Epithelial cell of esophagus (primary cell): ENCODE measurements around the gene RASSF8.
A peak's percentile ranks its signal among the peaks of the same experiment; 100 is the strongest.

Experiments
- DNase-seq: peaks from one replicate; pipeline ENCODE4 v3.0.0; 2010; ENCODE audit warnings: low read depth
- H3K4me3 ChIP-seq: 2 replicates; pipeline ENCODE4 v1.5.1; 2011; ENCODE audit warnings: mild to moderate bottlenecking, low read length, control low read depth
- TF ChIP-seq, protein P1 (sequence below): IDR thresholded peaks from 2 replicates; pipeline ENCODE4 v1.5.1; 2011; ENCODE audit warnings: low read depth, mild to moderate bottlenecking, low read length, control low read depth, inconsistent platforms; ENCODE audit not compliant: insufficient read depth; ENCODE audit errors: missing control alignments

RASSF8 gene

GRCh38 chr12:26092346-26093105, 134.0 kb downstream of the RASSF8 start:
- no peak for DNase-seq
- TF ChIP-seq, protein P1, sequence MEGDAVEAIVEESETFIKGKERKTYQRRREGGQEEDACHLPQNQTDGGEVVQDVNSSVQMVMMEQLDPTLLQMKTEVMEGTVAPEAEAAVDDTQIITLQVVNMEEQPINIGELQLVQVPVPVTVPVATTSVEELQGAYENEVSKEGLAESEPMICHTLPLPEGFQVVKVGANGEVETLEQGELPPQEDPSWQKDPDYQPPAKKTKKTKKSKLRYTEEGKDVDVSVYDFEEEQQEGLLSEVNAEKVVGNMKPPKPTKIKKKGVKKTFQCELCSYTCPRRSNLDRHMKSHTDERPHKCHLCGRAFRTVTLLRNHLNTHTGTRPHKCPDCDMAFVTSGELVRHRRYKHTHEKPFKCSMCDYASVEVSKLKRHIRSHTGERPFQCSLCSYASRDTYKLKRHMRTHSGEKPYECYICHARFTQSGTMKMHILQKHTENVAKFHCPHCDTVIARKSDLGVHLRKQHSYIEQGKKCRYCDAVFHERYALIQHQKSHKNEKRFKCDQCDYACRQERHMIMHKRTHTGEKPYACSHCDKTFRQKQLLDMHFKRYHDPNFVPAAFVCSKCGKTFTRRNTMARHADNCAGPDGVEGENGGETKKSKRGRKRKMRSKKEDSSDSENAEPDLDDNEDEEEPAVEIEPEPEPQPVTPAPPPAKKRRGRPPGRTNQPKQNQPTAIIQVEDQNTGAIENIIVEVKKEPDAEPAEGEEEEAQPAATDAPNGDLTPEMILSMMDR = no peak

DNA sequence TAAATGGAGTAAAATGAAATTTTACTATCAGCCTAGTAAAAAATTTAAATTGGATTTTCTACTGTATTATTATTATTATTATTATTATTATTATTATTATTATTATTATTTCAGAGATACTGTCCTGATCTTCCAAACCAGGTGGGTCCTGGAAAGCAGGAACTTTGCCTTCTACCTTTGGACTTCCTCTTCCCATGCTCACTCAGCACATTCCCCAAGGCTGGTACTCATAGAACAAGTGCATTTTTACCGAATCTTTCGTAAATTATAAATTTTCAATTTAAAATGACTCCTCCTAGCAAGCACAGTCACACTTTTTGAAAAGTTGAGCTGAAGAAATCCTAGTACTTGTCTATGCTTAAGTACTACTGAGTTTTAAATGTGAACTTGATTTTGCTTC, 136.7 kb downstream of the RASSF8 start:
- no peak overlapping the region for H3K4me3 ChIP-seq
- TF ChIP-seq, protein P1 = no peak
- DNase-seq = no peak

More at GRCh38 chr12:26092346-26093105, 134.0 kb downstream of the RASSF8 start:
- H3K4me3 ChIP-seq = no peak overlapping the region

DNA sequence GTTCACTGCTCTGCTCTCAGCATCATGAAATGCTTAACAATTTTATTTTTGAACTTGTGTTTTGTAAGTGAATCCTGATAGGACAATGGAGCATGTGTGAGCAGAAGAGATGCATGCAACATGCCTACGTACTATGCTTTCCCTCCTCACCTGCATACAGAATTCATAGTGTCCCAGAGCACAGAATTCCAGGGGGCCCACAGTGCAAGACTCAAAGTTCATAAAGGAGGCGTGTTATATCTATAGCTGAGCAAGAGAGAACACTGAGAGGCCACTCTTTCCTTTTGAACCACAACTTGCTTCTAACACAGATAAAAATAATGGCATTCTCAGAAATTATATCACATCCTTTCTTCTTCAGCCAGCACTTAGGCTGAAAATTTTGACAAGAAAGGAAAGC, 137.6 kb downstream of the RASSF8 start:
- no peak for DNase-seq
- TF ChIP-seq, protein P1 = no peak
- H3K4me3 ChIP-seq = no peak overlapping the region

DNA sequence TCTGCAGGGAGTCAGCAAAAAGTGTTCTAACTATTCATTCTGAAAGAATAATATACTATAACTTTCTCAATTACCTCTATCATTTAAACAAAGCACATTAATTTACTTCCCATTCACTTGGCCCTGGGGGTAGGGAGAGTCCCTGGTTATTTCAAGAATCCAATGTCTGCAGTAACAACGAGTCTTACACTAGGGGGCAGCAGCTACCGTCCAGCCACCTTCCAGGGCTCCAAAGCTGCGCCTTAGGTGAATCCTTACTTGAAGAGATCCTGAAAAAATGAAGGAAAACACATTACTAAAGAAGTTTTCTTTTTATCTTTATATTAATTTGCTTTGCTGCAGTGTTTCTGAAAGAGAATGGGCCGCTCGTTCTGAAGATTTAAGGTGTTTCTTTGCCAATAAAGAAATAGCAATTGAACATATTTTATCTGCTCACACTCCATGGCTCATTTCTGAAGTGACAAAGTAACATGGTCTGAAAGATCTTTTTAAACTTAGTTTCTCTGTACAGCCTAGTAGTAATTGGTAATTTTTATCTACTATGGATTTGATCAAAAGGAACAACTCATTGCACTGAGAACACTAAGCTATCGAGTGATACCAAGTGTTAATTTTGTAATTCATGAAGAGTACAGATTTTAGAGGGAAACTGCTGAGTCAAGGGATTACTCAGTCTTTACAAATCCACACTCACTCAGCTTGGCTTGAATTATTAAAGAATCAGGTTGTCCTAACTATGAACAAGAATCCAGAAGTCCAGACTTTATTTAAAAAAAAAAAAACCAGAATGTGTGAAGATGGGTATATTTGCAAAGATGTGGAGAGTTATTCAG, 138.8 kb downstream of the RASSF8 start:
- DNase-seq = peak; percentile 87
- H3K4me3 ChIP-seq = no peak overlapping the region
- TF ChIP-seq, protein P1 = peak; percentile 98

DNA sequence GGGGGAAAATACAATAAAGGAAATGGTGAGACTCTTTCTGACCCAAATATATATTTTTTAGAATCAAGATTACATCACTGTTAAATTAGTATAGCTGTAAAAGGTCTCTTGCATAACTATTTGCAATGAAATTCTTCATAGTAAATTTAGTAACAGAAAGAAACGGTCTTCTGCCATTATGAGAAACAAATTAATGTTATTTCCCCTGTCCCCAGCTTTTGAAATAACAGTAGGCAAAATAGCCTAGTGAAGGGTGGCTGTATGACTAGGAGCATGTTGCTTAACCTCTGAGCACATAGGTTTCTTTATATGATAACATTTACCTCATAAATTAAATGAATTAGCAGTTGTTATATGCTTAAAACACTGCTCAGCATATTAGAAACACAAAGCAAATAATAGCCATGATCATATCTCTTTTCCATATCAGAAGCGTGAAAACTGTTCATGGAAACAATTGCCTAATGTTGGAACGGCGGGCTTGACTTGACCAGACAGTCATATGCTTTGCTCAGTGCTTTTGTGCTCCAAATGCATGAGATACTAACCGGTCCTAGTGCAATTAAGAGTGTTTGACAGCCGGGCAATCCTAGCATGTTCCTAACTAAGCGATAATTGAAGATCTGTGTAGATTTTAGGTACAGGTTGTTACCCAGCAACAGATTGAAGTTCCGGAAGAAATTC, 142.3 kb downstream of the RASSF8 start:
- TF ChIP-seq, protein P1 = no peak
- DNase-seq = no peak
- H3K4me3 ChIP-seq = no peak overlapping the region

DNA sequence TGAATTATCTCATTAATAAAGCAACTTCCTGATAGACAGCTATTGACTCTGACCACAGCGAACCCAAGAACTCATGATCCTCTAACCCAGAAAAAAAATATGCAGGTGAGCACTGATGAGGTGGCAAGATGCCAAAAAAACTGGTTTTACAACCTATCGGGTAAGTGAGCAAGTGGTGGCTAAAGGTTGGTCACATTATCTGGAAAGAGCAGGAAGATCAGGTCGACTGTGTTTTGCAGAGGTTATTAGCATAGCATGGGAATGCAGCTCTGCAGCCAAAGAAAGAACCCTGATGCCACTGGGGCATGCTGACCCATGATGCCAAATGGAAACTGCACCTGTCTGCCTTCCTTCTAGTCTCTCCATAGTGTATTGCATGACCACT, 142.9 kb downstream of the RASSF8 start:
- H3K4me3 ChIP-seq = no peak overlapping the region
- TF ChIP-seq, protein P1 = no peak
- peak; percentile 94 for DNase-seq
